KBM-7 (cell line): ENCODE results near the gene ENPP3.

Experiments used
- DNase-seq: peaks from one replicate; pipeline ENCODE4 v3.0.0-alpha.2; 2015
- in situ Hi-C: fragments of 300-500 bp; cut with MboI; formaldehyde crosslinking; loops from 2 replicates; pipeline ENCODE4 v1.14.3; 2020; ENCODE audit warnings: low sequenced_read_pairs, low pct_unique_long_range_greater_than_20kb, mixed read lengths

ENPP3 gene

DNA sequence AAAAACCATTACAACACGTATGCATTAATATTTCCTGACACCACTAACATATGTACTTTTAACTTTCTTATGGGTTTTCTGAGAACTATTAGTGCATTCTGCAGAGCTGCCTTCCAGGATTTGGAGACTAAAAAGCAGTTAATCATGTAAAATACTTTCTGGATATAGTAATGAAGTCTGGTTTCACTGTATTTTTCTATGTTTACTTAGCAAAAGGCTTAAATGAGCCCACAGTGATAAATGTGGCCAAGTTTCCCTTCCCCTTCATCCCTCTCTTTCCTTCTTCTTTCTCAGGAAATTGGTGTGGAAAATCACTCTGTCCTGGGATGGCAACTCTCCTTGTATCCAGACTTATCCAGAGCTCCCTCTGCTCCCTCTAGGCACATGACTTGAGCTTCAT is 141.1 kb downstream of the ENPP3 start:
- DNase-seq = no peak
- in situ Hi-C loops = no loop called here

DNA sequence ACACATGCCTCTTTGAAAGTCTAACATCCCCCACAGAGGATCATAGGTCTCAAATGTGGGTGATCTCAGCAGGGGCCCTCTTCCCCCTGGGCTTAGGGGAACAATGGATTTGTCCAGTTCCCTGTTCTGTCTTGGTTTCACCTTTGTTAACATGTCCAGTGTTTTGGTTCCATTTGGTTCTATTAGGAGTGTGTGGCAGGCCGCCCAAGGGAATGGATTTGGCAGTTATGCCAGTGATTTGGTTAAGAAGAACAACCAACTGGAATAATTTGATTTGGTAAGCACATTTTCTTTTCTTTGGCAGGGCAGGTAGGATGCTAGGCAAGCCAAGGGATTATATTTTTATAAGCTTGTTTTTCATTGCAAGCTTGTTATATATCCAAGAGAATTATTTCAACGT is 142.2 kb downstream of the ENPP3 start:
- in situ Hi-C loops = no loop called here
- no peak for DNase-seq

DNA sequence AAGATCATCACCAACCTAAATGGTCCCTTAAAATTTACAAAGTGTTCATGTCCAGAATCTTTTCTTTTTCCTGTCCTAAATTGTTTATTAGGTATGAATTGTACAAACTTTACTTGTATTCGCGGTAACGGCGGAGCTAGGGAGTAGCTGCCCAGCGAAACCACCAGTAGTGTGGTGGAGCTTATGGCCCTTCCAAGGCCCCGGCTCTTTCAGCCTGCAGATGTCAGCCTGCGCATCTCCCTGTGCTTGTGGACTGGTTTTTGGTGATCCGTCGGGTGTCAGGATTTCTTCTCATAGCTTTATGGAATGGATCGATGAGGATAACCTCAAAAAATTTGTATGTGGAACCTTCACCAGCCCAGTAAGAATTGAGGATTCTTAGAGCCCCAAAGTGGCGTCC is 143.5 kb downstream of the ENPP3 start:
- in situ Hi-C loops = no loop called here
- no peak for DNase-seq

DNA sequence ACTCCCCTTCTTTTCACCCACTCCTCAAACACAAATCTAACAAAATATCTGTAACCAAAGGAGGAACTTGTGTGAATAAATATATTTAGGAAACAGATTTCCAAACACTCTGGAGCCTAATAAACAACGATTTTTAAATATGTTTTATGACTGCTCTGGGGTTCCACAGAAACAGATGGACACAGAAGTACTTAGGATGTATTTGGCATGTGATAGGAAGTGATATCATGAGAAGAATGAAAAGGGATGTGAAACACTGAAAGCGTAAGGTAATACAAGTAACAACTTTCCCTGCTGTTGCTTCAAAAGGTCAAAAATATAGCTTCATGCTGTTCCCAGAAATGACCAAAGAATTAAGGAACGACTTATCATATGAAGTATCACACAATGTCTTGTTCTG is 144.6 kb downstream of the ENPP3 start:
- DNase-seq = no peak
- in situ Hi-C loops = no loop called here

DNA sequence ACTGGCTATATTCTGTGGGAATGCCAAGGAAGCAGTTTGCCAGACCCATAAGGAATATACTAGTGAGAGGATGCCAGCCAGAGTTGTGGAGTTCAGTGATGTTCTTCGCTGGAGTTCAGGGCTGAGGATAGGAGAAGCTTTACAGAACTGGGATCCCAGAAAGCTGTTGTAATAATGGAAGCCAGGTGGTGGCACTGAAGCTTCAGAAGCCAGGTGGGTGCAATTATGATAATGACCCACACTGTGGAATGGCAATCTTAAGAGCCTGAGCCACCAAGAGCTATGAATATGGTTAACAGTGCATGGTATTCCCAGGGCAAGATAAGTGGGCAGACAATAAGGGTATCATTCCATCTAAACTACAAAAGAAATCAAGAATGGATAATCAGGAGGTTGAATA is 145.7 kb downstream of the ENPP3 start:
- in situ Hi-C loops = no loop called here
- DNase-seq = no peak

- in situ Hi-C loops = no loop called here
These were observed 147.5 kb downstream of the ENPP3 start for GRCh38 chr6:131784561-131784960.

DNA sequence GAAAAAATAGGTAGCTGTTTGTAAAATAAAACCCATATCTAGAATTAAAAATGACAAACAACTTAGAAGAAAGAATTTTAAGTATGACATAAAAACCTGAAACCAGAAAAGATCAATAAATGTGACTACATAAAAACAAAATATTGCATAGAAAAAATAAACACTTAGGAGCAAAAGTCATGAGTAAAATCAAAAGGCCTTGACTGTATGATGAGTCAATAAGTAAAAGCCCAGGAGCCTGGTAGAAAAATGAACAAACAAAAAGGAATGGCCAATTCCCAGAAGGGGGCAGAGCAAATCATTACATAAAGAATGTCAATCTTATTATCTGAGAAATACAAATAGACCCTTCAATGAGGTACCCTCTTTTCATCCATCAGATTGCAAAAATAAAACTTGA is 150.0 kb downstream of the ENPP3 start:
- DNase-seq = no peak
- in situ Hi-C loops = no loop called here

More at GRCh38 chr6:131784561-131784960, 147.5 kb downstream of the ENPP3 start:
- DNase-seq = no peak

GRCh38 chr6:131787766-131788712 is 150.9 kb downstream of the ENPP3 start:
- no peak for DNase-seq
- in situ Hi-C loops = no loop called here

- DNase-seq = no peak
- in situ Hi-C loops = no loop called here
These were observed 152.1 kb downstream of the ENPP3 start for GRCh38 chr6:131789219-131789618.

DNA sequence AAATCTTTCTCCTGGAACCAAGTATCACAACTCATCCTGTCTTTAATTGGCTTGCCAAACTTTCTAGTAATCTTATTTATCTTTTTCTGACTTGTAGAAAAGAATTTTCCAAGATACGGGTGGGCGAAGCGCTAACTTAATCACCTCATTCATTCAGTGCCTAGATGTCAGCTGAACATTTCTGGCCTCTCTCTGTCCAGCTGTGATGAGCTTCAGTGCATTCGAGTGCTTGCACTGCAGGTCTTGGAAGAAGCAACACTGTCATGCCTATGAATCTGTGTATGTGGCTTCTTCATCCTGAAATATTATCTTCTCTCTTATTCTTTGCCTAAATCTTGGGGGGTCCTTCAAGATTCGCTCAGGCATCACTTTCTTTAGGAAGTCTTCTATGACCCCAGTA is 154.4 kb downstream of the ENPP3 start:
- in situ Hi-C loops = no loop called here
- DNase-seq = no peak

DNA sequence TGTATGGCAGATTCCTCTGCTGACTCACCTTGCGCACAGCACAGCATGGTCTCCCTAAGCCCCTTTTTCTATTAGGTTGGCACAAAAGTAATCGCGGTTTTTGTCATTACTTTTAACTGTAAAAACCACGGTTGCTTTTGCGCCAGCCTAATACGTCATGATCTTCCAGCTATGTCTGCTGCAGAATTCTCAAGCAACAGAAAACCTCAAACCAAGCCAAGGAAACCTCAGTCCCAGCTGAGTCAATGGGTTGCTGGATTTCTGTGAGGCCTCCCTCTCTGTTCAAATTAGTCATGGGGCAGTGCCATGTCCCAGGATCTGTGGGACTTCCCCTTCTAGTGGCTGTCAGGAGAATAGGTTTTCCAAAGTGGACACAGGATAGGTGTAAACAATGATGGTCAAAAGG is 155.0 kb downstream of the ENPP3 start:
- no peak for DNase-seq
- in situ Hi-C loops = no loop called here

GRCh38 chr6:131795366-131795765 is 158.3 kb downstream of the ENPP3 start:
- in situ Hi-C loops = no loop called here
- no peak for DNase-seq
